HepG2 (cell line): ENCODE data around the gene TLE1. TPM values are rescaled to one million over a fixed set of nuclear protein-coding genes. Genes with fewer than 3 reads are reported as not detected.

Experiments used
- ATAD3A ChIP-seq: sonication (generic); formaldehyde crosslinking; IDR thresholded peaks from 2 replicates; pipeline ENCODE4 v1.4.0; 2020; ENCODE audit warnings: missing genetic modification reagents
- ATF6 ChIP-seq: sonication (generic); formaldehyde crosslinking; conservative IDR thresholded peaks from 2 replicates; pipeline ENCODE4 v1.4.0; 2020; ENCODE audit warnings: missing genetic modification reagents
- ATF7-NPFF ChIP-seq: sonication (generic); formaldehyde crosslinking; IDR thresholded peaks from 2 replicates; pipeline ENCODE4 v1.8.1; 2023; ENCODE audit warnings: mild to moderate bottlenecking, low read depth, missing genetic modification reagents, moderate library complexity
- KLF11 ChIP-seq: IDR thresholded peaks from 2 replicates; pipeline ENCODE4 v1.6.1; 2016; ENCODE audit warnings: missing compliant biosample characterization
- MEIS1 ChIP-seq: sonication (generic); formaldehyde crosslinking; IDR thresholded peaks from 2 replicates; pipeline ENCODE4 v1.9.0; 2021; ENCODE audit warnings: mild to moderate bottlenecking, missing genetic modification reagents, moderate library complexity, borderline replicate concordance
- NR2C2 ChIP-seq: sonication (generic); formaldehyde crosslinking; IDR thresholded peaks from 2 replicates; pipeline ENCODE4 v1.4.0; 2020; ENCODE audit warnings: missing genetic modification reagents, mild to moderate bottlenecking, moderate library complexity, borderline replicate concordance
- SMAD3 ChIP-seq: sonication (generic); formaldehyde crosslinking; IDR thresholded peaks from 2 replicates; pipeline ENCODE4 v1.4.0; 2020; ENCODE audit warnings: missing genetic modification reagents
- SOX5 ChIP-seq: IDR thresholded peaks from 2 replicates; pipeline ENCODE4 v1.6.1; 2016; ENCODE audit warnings: borderline replicate concordance
- TOE1 ChIP-seq: sonication (generic); formaldehyde crosslinking; IDR thresholded peaks from 2 replicates; pipeline ENCODE4 v1.4.0; 2020; ENCODE audit warnings: mild to moderate bottlenecking, missing genetic modification reagents
- ZBTB40 ChIP-seq, 2 experiments: fragments of 450-650 bp in 1 of 2; sonication (generic) in 1 of 2; formaldehyde crosslinking in 1 of 2; IDR thresholded peaks; 2 replicates each; pipeline versions ENCODE4 v1.6.1 to v1.8.0; 2016 to 2022; ENCODE audit warnings: antibody characterized with exemption in 1 of 2, mild to moderate bottlenecking in 1 of 2, missing genetic modification reagents in 1 of 2
- ZBTB44 ChIP-seq: sonication (generic); formaldehyde crosslinking; IDR thresholded peaks from 2 replicates; pipeline ENCODE4 v1.4.0; 2020; ENCODE audit warnings: missing genetic modification reagents
- ZFP37 ChIP-seq: sonication (generic); formaldehyde crosslinking; IDR thresholded peaks from 2 replicates; pipeline ENCODE4 v1.4.0; 2020; ENCODE audit warnings: missing genetic modification reagents, borderline replicate concordance
- ZNF264 ChIP-seq: sonication (generic); formaldehyde crosslinking; IDR thresholded peaks from 2 replicates; pipeline ENCODE4 v1.4.0; 2020; ENCODE audit warnings: missing genetic modification reagents
- ZNF33B ChIP-seq: sonication (generic); formaldehyde crosslinking; IDR thresholded peaks from 2 replicates; pipeline ENCODE4 v1.5.1; 2020; ENCODE audit warnings: mild to moderate bottlenecking, missing genetic modification reagents
- polyA plus RNA-seq, 8 experiments: library from polyadenylated mRNA; depleted of rRNA in 3 of 8; stranded (reverse) in 7 of 8; unstranded in 1 of 8; fragments of >200 nt; fragmentation: Illumina TruSeq in 4 of 8; extraction: Trizol in 4 of 8; gene quantifications; 2 replicates each; pipeline versions ENCODE4 v1.2.1 to v1.2.3, GENCODE V29; 2011 to 2016; ENCODE audit warnings: low read depth in 4 of 8, missing spikeins in 1 of 8, mixed read lengths in 1 of 8; ENCODE audit not compliant: insufficient read depth in 1 of 8
- total RNA-seq, 5 experiments: library from RNA; depleted of rRNA; stranded (reverse); fragments of >200 nt; fragmentation: Illumina TruSeq; extraction: Trizol; gene quantifications; 2 replicates each; pipeline ENCODE4 v1.2.3, GENCODE V29; 2016; ENCODE audit warnings: low read depth in 1 of 5
- TF ChIP-seq, protein P1 (sequence below): sonication (generic); formaldehyde crosslinking; IDR thresholded peaks from 2 replicates; pipeline ENCODE4 v1.8.0; 2022; ENCODE audit warnings: missing genetic modification reagents, low read depth, mild to moderate bottlenecking, borderline replicate concordance

TLE1 gene
- total and polyA plus RNA-seq, 2 of the 13 experiments (the other 11 are each of a cell fraction or from before 2014, with no cell fraction given) = 35.9 to 109 TPM

- TF ChIP-seq KLF11 = no peak
- TF ChIP-seq, protein P1, sequence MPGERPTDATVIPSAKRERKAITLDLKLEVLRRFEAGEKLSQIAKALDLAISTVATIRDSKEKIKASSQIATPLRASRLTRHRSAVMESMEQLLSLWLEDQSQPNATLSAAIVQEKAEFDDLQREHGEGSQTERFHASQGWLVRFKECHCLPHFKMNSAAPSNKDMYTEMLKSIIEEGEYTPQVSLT (CRISPR knock-in tag) = no peak; the same call in 1 of the 2 replicates
- peak; percentile 54; the same call in 1 of the 2 replicates for TF ChIP-seq ZNF264
- TF ChIP-seq MEIS1 (CRISPR knock-in tag) = peak; percentile 100
- 0 out of 2 replicates have a peak, but pooled peaks have one; percentile 32 for TF ChIP-seq ZBTB44 (CRISPR knock-in tag)
- TF ChIP-seq ZNF33B (CRISPR knock-in tag) = no peak
- no peak for TF ChIP-seq ZBTB40 (IDR thresholded peaks at IDR 0.05)
- TF ChIP-seq ZBTB40 (CRISPR knock-in tag; IDR thresholded peaks at IDR 0.05) = peak; percentile 67; the same call in 1 of the 2 replicates
- peak; percentile 53 for TF ChIP-seq SOX5 (CRISPR knock-in tag)
- TF ChIP-seq NR2C2 (CRISPR knock-in tag) = peak; percentile 66
- no peak for TF ChIP-seq ATF6
- TF ChIP-seq TOE1 = no peak
- TF ChIP-seq ATAD3A (CRISPR knock-in tag) = no peak
- peak; percentile 42 for TF ChIP-seq SMAD3 (CRISPR knock-in tag)
- peak; percentile 88; the same call in 1 of the 2 replicates for TF ChIP-seq ZFP37 (CRISPR knock-in tag)
- TF ChIP-seq ATF7-NPFF = no peak
These were observed at the start of gene TLE1 (continued) for GRCh38 chr9:81689343-81690175.
